CD4-positive, alpha-beta T cell treated with Interleukin-6 at 100 ng/mL for 8 hours (primary cell): ENCODE measurements around the gene CUL2.
"Not testable (repeated sequence)": the region's sequence is repeated elsewhere in the genome, so short reads cannot be mapped to it uniquely, and the experiment has no call there.

ENCODE experiments used
- DNase-seq: peaks from one replicate; pipeline ENCODE4 v3.0.0-alpha.2; 2020; ENCODE audit warnings: mixed read lengths, low spot score

CUL2 gene

GRCh38 chr10:34978080-34978479 is 112.1 kb downstream of the CUL2 start:
- DNase-seq = no peak

- not testable (repeated sequence) for DNase-seq
Observed at GRCh38 chr10:34976380-34976910, 113.7 kb downstream of the CUL2 start.

- DNase-seq = not testable (repeated sequence)
Observed at GRCh38 chr10:34974364-34975065, 115.6 kb downstream of the CUL2 start.

- DNase-seq = not testable (repeated sequence)
Observed at GRCh38 chr10:34973757-34974156, 116.4 kb downstream of the CUL2 start.

- DNase-seq = not testable (repeated sequence)
Observed at GRCh38 chr10:34973121-34973520, 117.0 kb downstream of the CUL2 start.

GRCh38 chr10:34972591-34972990 is 117.5 kb downstream of the CUL2 start:
- not testable (repeated sequence) for DNase-seq

- not testable (repeated sequence) for DNase-seq
Observed at GRCh38 chr10:34971606-34972334, 118.4 kb downstream of the CUL2 start.

GRCh38 chr10:34969171-34969570 is 121.0 kb downstream of the CUL2 start:
- no peak for DNase-seq

GRCh38 chr10:34967335-34967880 is 122.7 kb downstream of the CUL2 start:
- DNase-seq = no peak

GRCh38 chr10:34966451-34966850 is 123.7 kb downstream of the CUL2 start:
- DNase-seq = no peak

- DNase-seq = no peak
Observed at GRCh38 chr10:34966040-34966439, 124.1 kb downstream of the CUL2 start.

GRCh38 chr10:34964166-34964800 is 125.9 kb downstream of the CUL2 start:
- DNase-seq = no peak

- no peak for DNase-seq
Observed at GRCh38 chr10:34962866-34963265, 127.3 kb downstream of the CUL2 start.

GRCh38 chr10:34960983-34961382 is 129.2 kb downstream of the CUL2 start:
- DNase-seq = no peak

- DNase-seq = no peak
Observed at GRCh38 chr10:34959786-34960185, 130.4 kb downstream of the CUL2 start.

- no peak for DNase-seq
Observed at GRCh38 chr10:34959321-34959720, 130.8 kb downstream of the CUL2 start.
